ENCODE measurements around the gene ARID2.

- no peak for TF ChIP-seq CTCF (IDR thresholded peaks at IDR 0.05)
- no peak for TF ChIP-seq EP300 (IDR thresholded peaks at IDR 0.05; ENCODE audit: low read depth)
- no peak for TF ChIP-seq POLR2A (IDR thresholded peaks at IDR 0.05)
Measured at GRCh38 chr12:45704968-45705367, 24.5 kb upstream of the ARID2 start.

Measured in transverse colon (tissue), 3 donors.